ENCODE data around the gene OR1J4.
"Not testable (repeated sequence)": the region's sequence is repeated elsewhere in the genome, so short reads cannot be mapped to it uniquely, and the experiment has no call there.

The OR1J4 gene

GRCh38 chr9:122518841-122519240 lies at the start of gene OR1J4:
Gene OR1J4, plus strand, starts transcription at chr9:122519141. Its CDS starts 0 bp downstream, at chr9:122519141.
- no peak for DNase-seq (ENCODE audit: low spot score)

- DNase-seq (ENCODE audit: low spot score): no peak
These were observed 44.4 kb upstream of the OR1J4 start for GRCh38 chr9:122474561-122474960.

- no peak for DNase-seq (ENCODE audit: low spot score)
These were observed 43.2 kb upstream of the OR1J4 start for GRCh38 chr9:122475717-122476116.

- DNase-seq (ENCODE audit: low spot score): no peak
These were observed 41.6 kb upstream of the OR1J4 start for GRCh38 chr9:122477346-122477745.

DNA sequence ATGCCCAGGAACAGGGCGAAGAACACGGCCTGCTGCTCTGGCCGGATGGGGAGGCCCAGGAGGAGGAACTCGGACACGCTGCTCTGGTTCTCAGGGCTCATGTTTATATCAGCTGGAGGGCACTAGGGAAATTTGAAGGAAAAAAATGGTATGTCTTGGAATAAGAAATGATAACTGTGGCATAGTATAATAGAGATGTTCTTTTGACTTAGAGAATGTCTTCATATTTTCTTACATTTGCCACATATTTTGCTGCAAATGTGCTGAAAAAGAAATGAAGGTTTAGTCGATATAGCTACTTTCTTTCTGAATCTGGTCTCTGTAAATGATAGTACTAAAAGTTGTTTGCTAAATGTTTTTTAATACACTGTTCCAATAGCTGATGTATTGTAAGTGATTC lies 41.1 kb upstream of the OR1J4 start, which contains the start of gene OR1J1:
OR1J1 (minus strand) TSS at position 101 of the 400 bp plus-strand sequence; CDS start at position 101, 0 bp downstream.
- DNase-seq (ENCODE audit: low spot score): no peak

- DNase-seq (ENCODE audit: low spot score): no peak
These were observed 39.9 kb upstream of the OR1J4 start for GRCh38 chr9:122479062-122479461.

DNA sequence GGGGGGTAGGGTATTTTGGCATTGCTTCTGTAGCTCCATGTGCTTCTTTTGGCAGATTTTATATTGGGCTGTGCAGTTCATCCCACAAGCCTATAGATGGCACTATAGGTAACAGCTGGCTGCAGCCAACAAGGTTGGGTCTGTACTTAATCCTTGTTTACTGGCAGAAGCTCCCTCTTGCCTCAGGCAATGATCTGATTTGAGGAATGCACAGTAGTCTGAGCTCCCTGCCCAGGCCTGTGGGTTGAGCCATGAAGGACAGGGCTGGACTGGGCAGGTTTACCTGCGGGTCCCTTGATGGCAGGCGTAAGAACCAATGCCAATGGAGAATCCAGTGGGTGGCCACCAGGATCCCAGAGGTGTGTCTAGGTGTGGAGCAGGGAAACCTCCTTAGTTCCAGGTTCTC lies 20.1 kb upstream of the OR1J4 start:
- DNase-seq (ENCODE audit: low spot score): peak; percentile 27

DNA sequence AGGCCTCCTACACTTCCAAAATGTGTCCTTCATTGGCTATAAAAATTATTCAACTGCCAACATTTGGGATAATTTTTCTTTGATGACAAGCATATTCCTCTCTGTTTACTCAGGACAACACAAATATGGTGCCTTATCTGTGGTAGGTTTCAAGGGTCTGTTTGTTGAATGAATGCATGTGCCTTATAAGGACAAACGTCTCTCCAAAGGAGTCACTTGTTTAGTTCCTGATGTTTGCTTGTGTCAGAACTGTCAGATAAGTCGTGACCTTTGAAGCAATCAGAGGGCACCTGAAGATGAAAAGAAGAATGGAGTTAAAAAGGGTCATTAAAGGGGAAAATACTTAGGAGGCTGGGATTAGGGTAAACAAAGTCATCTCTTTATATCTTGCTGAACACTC lies 12.0 kb upstream of the OR1J4 start:
- DNase-seq (ENCODE audit: low spot score): no peak

DNA sequence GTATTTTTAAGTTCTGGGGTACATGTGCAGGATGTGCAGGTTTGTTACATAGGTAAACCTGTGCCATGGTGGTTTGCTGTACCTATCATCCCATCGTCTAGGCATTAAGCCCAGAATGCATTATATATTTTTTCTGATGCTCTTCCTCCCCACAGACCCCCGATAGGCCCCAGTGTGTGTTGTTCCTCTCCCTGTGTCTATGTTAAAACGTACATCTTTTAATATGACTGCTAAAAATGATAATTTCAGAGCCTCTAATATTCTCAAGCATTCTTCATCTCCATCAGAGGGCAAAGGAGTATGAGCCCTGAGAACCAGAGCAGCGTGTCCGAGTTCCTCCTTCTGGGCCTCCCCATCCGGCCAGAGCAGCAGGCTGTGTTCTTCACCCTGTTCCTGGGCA lies 8.4 kb upstream of the OR1J4 start, which contains the start of gene OR1J2:
OR1J2 (plus strand) TSS at position 301 of the 400 bp plus-strand sequence; CDS start at position 301, 0 bp downstream.
- no peak for DNase-seq (ENCODE audit: low spot score)

GRCh38 chr9:122518226-122518625 lies 715 bp upstream of the OR1J4 start:
- no peak for DNase-seq (ENCODE audit: low spot score)

DNA sequence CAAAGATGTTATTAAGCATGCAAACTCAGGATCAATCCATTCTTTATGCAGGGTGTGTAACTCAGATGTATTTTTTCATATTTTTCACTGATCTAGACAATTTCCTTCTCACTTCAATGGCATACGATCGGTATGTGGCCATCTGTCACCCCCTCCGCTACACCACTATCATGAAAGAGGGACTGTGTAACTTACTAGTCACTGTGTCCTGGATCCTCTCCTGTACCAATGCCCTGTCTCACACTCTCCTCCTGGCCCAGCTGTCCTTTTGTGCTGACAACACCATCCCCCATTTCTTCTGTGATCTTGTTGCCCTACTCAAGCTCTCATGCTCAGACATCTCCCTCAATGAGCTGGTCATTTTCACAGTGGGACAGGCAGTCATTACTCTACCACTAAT lies 435 bp downstream of the OR1J4 start:
- DNase-seq (ENCODE audit: low spot score): no peak

GRCh38 chr9:122526602-122527001 lies 7.7 kb downstream of the OR1J4 start:
- no peak for DNase-seq (ENCODE audit: low spot score)

- DNase-seq (ENCODE audit: low spot score): no peak
These were observed 8.3 kb downstream of the OR1J4 start, which contains the start of gene OR1N1 for GRCh38 chr9:122527193-122527592. Gene OR1N1, minus strand, starts transcription at chr9:122527293. Its CDS starts 0 bp downstream, at chr9:122527293.

- not testable (repeated sequence) for DNase-seq (ENCODE audit: low spot score)
These were observed 12.2 kb downstream of the OR1J4 start for GRCh38 chr9:122531157-122531556.

GRCh38 chr9:122536134-122536533 lies 17.2 kb downstream of the OR1J4 start:
- DNase-seq (ENCODE audit: low spot score): no peak

GRCh38 chr9:122537066-122537465 lies 18.1 kb downstream of the OR1J4 start:
- DNase-seq (ENCODE audit: low spot score): not testable (repeated sequence)

GRCh38 chr9:122538757-122539156 lies 19.8 kb downstream of the OR1J4 start:
- no peak for DNase-seq (ENCODE audit: low spot score)

GRCh38 chr9:122546196-122546595 lies 27.3 kb downstream of the OR1J4 start:
- DNase-seq (ENCODE audit: low spot score): no peak

- no peak for DNase-seq (ENCODE audit: low spot score)
These were observed 32.4 kb downstream of the OR1J4 start for GRCh38 chr9:122551371-122551770.

- no peak for DNase-seq (ENCODE audit: low spot score)
These were observed 33.9 kb downstream of the OR1J4 start, which contains the start of gene OR1N2 for GRCh38 chr9:122552812-122553211. Gene OR1N2, plus strand, starts transcription at chr9:122553112. Its CDS starts 100 bp downstream, at chr9:122553212.

DNA sequence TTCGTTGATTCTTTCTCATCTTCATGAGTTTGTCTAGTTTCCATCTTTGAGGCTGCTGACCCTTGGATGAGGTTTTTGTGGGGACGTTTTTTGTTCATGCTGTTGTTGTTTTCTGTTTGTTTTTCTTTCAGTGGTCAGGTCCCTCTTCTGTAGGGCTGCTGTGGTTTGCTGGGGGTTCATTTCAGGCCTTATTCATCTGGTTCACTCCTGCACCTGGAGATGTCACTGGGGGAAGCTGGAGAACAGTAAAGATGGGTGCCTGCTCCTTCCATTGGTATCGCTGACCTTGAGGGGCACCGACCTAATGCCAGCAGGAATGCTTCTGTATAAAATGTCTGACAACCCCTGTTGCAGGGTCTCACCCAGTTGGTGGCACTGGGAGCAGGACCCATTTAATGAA lies 42.5 kb downstream of the OR1J4 start:
- no peak for DNase-seq (ENCODE audit: low spot score)

DNA sequence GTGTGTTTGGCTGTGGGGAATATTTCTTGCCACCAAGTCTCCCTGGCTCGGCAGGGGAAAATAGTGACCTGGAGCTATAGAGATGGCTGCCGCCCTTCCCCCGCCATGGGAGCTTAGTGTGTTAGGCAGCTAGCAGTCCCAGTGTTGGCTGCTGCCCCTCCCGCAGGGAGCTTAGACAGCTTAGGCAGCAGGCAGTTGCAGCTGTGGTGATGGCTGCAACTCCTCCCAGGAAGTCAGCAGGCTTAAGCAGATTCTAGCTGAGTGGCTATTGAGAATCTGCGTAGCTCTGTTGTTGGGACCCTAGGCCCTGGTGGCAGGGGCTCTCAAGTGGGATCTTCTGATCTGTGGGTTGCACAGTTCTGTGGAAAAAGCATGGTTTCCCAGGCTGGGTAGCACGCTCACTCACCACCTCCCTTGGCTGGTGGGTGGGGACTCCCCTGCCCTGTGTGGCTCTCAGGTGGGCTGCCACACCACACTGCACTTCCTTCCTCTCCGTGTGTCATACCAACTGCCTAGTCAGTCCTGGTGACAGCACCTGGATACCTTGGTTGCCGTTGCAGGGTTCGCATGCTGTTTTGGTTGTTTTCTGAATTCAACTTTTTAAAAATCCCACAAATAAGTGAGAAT lies 43.3 kb downstream of the OR1J4 start:
- no peak for DNase-seq (ENCODE audit: low spot score)

DNA sequence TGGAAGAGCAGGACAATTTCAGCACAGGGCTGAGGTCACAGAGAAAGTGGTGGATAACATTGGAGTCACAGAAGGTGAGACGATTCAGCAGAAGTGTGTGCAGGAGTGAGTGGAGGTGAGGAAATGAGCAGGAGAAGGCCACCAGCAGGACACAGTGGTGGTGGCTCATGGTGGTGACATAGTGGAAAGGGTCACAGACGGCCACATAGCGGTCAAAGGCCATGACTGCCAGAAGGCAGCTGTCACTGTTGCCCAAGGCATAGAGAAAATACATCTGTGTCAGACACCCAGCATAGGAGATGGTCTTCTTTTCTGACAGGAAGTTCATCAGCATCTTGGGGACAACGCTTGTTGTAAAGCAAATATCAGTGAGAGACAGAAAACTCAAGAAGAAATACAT lies 49.0 kb downstream of the OR1J4 start:
- DNase-seq (ENCODE audit: low spot score): no peak

Measured in CD4-positive, alpha-beta T cell treated with Interleukin-2 at 100 ng/mL for 4 hours (primary cell).